Right forelimb (tissue), 1 donor: ENCODE data around the gene BDH1.
A peak's percentile ranks its signal among the peaks of the same experiment; 100 is the strongest.
"Not testable (repeated sequence)": the region's sequence is repeated elsewhere in the genome, so short reads cannot be mapped to it uniquely, and the experiment has no call there.

Source experiments
- DNase-seq: peaks from one replicate; pipeline ENCODE4 v3.0.0-alpha.2; 2018

The BDH1 gene

GRCh38 chr3:197555281-197556261 is at the start of gene BDH1:
Gene BDH1, minus strand, starts transcription at chr3:197555968. Its CDS starts 9,525 bp downstream, at chr3:197546443.
- DNase-seq = peak; percentile 51

- DNase-seq = no peak
Observed at GRCh38 chr3:197603317-197603933, 47.7 kb upstream of the BDH1 start.

GRCh38 chr3:197602351-197602750 is 46.6 kb upstream of the BDH1 start:
- not testable (repeated sequence) for DNase-seq

DNA sequence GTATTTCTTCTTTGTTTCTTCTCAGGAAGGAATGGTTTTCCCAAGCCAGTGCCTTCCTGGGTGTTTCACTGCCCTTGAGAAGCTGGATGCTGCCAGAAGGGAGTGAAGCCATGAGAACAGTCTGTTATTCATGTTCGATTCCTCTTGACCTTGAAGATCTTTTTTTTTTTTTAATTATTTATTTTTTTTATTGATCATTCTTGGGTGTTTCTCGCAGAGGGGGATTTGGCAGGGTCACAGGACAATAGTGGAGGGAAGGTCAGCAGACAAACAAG is 45.7 kb upstream of the BDH1 start:
- not testable (repeated sequence) for DNase-seq

DNA sequence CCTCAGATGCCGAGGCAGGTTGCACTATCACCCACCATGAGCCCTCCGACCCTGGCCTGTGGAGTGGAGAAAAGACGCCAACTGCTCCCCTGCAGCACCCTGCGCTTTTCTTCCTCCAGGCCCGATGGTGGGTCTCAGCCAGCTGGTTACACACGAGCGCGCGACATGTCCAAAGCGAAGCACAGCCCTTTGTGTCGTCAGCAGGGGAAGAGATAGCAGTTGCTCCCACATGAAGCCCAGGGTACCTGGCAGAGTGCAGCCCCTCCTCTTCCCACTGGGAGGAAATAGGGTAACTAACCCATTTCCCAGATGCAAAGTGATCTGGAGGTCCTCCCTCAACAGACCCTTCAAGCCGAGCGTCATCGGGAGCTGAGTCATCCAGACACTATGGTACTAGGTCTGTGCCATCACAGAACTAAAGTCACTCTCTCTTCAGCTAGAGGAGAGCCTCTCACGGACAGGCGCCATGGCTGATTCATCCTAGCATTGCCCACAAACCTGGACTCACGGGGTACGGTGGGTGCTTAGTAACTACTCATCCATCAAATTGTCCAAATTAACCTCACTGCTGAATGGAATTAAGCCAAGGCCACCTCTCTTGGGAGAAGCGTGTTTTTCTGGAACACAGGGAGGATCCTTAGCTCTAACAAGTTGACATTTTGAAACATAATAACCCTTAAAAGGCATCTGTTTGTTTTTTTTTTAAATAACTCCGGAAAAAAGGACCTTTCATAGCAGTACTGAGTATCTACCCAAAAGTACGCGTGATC is 45.2 kb upstream of the BDH1 start:
- no peak for DNase-seq

DNA sequence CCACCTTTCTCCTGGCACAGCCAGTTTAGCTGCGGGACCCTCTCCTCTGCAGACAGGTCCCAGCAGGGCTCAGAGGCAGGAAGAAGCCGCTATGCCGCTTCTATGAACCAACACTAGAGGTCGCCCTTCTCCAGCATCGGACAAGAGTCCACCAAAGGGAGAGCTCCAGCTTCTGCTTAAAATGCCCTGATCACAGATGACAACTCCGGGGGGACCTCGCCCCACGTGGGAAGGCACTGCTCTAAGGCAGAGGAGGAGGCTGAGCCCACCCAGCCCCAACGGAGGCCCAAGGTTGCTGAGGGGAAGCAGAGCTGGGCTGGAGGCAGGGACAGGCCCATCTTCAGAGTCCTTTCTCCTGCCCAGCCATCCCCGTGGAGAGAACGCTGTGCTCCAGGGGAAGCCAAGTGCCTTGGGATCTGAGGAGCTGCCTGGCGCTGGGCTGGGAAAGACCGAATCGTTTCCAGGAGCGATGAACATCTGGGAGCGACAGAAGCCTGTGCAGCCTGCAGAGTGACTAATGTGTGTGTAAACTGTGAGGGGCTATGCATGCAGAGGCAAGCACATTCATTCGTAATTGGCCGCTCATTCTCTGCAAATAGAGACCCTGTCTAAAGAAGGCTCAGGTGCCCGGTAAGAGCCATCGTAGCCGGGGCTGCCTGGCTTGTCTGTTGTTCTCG is 43.5 kb upstream of the BDH1 start:
- DNase-seq = peak; percentile 79

GRCh38 chr3:197598404-197598980 is 42.7 kb upstream of the BDH1 start:
- no peak for DNase-seq

DNA sequence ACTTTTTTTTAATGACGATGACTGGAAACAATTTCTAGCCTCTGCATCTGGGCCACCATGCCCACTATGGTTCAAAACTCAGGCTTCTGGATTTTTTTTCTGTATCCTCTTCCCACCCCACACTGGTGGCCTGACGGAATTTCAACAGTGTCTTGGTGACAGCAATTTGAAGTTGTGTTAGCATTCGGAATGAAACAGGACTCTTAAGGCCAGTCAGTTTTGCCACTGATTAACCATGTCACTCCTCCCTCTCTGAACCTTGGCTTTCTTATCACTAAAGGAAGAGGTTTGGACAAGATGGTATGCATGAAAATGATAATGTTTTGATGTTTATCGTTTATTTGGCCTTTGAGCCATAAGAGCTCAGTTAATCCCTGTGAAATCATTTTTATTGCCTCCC is 41.6 kb upstream of the BDH1 start:
- DNase-seq = no peak

GRCh38 chr3:197595470-197596185 is 39.9 kb upstream of the BDH1 start:
- no peak for DNase-seq

DNA sequence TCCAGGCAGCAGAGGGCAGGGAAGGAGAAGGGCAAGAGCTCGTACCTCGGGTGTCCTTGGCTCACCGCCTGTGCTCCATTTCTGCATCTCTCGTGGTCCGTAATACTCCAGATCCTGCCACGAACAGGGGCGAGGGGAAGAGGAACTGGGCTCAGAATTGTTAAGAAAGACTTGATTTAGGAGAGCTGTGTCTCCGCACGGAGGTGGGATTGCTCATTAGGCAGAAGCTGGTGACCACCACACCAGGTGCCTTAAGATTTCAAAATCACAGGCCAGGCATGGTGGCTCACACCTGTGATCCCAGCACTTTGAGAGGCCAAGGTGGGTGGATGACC is 37.2 kb upstream of the BDH1 start:
- DNase-seq = no peak

GRCh38 chr3:197592361-197593045 is 36.7 kb upstream of the BDH1 start:
- DNase-seq = no peak

DNA sequence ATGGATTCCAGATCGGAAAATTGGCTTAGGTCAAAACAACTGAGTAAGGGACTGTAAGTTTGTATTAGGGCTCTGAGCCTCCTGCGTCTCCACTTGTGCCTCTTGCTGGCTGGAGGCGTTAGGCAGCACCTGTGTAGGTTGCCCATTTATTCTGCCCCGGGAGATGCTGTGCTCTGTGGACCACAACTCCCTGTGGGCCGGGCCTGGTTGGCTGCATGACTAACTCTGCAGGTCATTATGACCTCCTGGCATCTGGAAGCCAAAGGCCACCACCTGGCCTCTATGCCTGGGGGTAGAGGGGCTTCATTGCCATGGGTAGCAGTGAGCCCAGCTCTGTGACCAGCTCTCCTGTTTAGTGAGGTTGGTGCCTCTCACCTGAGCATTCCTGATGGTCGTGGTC is 36.0 kb upstream of the BDH1 start:
- no peak for DNase-seq

- DNase-seq = no peak
Observed at GRCh38 chr3:197590313-197590962, 34.7 kb upstream of the BDH1 start.

DNA sequence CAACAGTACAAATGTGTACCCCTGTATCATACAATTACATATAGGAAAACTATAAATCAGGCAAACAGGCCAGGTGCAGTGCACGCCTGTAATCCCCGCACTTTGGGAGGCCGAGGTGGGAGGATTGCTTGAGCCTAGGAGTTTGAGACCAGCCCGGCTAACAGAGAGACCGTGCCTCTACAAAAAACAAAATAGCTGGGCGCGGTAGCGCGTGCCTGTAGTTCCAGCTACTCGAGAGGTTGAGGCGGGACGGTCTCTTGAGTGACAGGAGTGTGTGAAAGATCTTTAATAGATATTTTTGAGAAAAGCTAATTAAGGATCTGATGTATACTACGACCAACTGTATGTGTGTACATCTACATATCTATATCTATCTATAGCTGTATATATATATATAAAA is 33.8 kb upstream of the BDH1 start:
- no peak for DNase-seq

- not testable (repeated sequence) for DNase-seq
Observed at GRCh38 chr3:197586768-197587167, 31.0 kb upstream of the BDH1 start.

GRCh38 chr3:197586181-197586580 is 30.4 kb upstream of the BDH1 start:
- DNase-seq = no peak

- DNase-seq = no peak
Observed at GRCh38 chr3:197584733-197585132, 29.0 kb upstream of the BDH1 start.

DNA sequence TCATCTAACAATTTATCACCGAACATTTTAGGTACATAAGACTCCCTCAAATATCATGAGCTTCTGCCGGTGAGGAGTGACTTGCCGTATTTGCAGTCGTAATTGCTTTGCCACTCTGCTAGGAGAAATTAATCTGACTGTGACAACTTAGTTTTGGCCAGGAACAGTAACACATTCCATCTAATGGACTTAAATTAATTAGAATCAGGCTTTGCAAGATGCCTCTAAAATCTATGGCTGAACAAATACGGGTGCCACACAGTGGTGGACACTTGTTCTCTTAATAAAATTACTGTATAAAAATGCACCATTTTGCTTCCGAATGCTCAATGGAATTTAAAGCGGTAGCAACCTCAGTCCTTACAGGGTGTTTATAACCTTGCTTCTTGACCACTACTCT is 27.6 kb upstream of the BDH1 start:
- no peak for DNase-seq

DNA sequence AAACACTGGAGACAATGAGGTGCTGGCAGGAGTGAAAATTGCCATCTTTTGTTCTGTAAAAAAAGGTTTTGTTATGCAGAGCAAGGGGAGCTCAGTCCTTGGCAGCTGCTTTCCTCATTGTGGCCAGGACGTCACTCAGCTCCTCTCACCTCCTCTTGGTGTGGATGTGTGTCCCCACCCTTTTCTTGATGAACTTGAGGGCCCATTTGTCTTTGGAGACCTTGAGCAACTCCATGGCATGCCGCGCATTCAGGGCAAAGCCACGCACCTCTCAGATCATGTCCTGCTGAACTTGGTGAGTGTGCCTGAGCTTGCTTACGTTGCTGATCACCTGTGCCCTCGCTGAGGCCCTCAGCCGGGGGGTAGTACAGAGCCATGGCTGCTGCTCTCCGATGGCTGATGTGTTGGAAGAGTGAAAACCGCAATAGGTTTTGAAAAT is 24.5 kb upstream of the BDH1 start:
- DNase-seq = no peak

DNA sequence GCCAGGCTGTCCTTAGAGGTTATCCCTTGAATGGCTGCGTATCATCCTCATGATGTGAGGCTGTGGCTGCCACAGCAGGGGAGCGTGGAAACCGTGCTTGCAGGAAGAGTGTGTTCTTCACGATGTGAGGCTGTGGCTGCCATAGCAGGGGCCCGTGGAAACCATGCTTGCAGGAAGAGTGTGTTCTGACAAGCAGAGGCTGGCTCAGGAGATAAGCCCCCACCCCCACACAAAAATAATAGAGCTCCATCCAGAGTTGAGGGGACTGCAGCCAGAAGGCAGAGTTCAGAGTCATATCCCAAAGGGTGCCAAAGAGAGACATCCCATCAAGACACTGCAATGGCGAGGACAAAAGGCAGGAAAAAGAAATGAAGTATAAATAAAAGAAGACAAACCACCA is 22.6 kb upstream of the BDH1 start:
- no peak for DNase-seq
